ENCODE results near the gene OSGIN1.

The OSGIN1 gene

DNA sequence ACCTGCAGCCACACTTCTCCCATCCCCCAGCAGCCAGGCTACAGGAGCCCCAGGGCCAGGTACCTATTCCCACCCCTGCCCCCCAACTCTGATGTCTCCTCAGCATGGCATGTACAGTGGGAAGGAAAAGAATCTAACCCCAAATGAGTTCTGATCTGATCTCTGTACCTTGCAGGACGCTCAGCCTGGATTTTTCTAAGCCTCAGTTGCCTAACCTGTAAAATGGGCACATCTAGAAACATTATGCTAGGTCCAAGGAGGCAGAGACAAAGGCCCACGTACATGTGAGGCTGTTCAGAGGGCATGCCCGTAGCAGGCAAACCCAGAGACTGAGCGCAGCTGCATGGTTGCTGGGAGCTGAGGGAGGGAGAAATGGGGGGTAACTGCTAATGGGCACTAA lies 54.5 kb downstream of the OSGIN1 start:
- no peak for DNase-seq

DNA sequence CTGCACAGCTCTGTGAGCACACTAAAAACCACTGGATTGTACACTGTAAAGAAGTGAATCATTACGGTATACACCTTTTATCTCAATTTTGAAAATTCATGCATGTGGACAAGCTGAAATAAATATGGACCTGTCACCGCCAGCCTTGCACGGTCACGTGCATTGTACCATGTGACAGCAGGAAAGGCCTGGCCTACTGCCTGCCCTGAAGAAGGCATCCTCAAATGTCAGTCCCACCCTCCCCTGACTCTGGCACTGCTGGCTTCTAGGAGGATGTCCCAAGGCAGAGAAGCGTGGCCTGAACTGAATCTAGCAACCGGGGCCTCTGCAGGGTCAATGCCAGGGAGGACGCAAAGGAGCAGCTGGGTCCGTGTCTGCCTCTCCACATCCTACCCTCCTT lies 54.9 kb downstream of the OSGIN1 start:
- DNase-seq, result no peak

DNA sequence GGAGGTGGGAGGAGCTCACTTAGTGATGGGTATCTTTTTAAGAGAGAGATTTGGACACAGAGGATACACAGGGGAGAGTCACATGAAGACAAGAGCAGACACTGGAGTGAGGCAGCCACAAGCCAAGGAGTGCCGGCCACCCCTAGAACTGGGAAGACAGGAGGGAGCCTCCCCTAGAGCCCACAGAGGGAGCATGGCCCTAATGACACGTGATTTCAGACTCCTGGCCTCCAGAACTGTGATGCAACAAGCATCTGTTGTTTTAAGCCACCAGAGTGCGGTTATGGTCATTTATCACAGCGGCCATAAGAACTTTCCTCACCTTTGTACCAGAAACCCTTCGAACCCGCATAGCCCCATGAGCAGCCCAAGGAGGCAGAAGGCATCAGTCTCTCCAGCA lies 56.2 kb downstream of the OSGIN1 start:
- no peak for DNase-seq

DNA sequence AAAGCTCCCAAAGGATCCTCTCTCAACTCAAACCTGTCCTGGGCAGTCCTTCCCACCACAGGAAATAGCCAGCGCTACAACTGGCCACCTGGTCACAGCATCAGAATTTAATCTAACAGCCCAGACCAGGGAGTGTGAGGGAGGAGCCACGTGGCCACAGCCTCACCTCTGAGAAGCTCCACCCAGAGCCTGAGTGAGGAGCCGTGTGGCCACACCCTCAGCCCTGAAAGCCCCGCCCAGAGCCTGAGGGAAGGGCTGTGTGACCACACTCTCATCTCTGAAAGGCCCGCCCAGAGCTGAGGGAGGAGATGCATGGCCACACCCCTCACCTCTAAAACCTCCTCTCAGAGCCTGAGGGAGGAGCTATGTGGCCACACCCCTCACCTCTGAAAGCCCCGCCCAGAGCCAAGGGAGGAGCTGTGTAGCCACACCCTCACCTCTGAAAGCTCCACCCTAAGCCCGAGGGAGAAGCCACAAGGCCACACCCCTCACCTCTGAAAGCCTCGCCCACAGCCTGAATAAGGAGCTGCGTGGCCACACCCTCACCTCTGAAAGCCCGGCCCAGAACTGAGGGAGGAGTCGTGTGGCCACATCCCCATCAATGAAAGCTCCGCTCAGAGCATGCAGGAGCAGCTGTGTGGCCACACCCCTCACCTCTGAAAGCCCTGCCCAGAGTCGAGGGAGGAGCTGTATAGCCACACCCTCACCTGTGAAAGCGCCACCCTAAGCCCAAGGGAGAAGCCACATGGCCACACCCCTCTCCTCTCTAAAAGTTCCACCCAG lies 60.9 kb downstream of the OSGIN1 start:
- peak; percentile 84 to 85 for DNase-seq

DNA sequence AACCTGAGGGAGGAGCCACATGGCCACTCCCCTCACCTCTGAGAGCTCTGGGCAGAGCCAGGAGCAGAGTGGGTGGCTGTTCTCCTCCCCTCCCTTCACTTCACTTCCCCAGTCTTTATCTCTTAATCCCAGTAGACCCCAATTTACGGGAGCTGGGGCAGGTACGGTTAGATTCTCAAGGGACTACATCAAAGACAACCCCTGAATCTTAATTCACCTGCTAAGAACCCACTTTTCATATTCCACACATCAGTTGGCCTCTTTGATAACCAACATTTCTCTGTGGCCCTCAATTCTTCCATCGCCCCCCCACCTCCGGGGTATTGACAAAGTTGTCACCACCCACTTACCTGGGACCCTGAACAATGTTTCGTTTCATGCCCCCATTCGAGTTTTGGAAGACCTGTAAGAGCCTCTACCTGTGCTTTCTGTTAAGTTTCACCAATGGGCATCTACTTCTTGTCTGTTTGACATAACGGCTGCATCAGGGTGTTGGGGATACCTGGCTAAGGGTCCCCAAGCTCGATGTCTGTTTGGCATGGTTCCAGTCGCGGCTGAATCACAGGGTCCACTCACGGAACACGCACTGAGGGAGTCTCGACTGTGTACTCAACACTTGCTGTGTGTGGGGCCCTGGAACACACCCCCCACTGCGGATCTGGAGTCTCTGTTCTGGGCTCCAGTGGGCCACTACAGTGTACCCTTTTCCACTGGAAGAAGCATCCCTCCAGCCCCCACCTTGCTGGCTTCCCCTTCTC lies 61.7 kb downstream of the OSGIN1 start:
- DNase-seq, result no peak

DNA sequence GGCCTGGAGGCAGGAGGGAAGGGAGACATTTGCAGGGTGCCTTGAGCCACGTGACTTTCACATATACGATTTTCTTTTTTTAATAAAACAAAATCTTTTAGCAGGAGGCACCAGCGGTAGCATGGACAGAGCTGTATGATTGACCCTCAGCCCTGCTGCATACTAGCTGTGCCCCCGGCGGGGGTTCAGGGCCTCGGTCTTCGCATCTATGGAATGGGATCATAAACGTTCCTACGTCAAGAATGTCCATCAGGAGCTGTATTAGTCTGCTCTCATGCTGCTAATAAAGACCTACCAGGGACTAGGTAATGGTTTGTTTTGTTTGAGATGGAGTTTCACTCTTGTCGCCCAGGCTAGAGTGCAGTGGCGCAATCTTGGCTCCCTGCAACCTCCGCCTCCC lies 62.4 kb downstream of the OSGIN1 start:
- no peak for DNase-seq
